Measurements from ENCODE around the gene OLFML2A. TPM values are rescaled to one million over a fixed set of nuclear protein-coding genes. Genes with fewer than 3 reads are reported as not detected.
A peak's percentile ranks its signal among the peaks of the same experiment; 100 is the strongest.

The OLFML2A gene
- total and polyA plus RNA-seq, 2 donors from 2014 or later: 5.1 to 12.2 TPM

DNA sequence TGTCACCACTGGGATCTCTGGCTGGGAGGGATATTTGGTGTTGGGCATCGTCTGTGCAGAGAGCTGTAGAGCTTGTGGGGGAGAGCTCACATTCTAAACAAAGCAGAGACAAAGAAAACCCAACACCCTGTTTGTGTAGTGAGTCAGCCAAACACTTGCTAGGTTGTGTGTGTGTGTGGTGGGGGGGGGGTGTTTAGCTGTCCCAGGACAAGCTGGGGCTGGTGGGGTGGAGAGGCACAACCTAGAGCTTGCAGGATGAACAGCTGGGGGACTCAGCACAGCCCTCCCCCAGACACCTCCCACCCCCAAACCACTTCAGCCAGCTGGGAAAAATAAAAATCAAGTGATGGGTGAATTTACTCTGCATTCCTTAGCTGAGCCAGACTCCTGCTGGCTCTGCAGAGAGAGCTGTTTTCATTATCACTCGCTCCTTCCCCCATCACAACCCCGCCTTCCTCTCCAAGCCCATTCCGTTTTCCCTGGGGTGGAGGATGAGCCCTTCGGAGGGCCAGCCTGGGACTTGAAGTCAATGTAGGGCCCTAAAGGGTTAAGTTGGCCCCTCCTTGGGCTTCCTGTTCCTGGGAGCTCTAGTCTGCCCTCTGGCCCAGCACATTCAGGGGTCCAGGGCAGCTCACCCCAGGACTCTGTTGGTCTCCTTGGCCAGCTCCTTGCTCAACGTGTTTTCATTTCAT lies 2.6 kb downstream of the OLFML2A start:
- Histone ChIP-seq H3K9ac (ENCODE audit: low read length in 3 of 3) (no peak overlapping the region), H3K4me1 (ENCODE audit: control insufficient read depth in 2 of 3, insufficient read depth in 2 of 3, low read depth in 1 of 3, low read length in 3 of 3) (peaks cover 0 to 6% (median 0%) of the 10 kb centered on the region in 3 donors), H3K27me3 (ENCODE audit: control insufficient read depth, insufficient read depth, low read length) (peaks cover 5% of the 10 kb centered on the region), H3K9me3 (ENCODE audit: control insufficient read depth in 2 of 3, insufficient read depth in 1 of 3, low read length in 3 of 3) (no peaks in the 10 kb centered on the region), H3K27ac (ENCODE audit: low read depth in 2 of 2, low read length in 2 of 2) (no peak overlapping the region), H3K36me3 (ENCODE audit: control insufficient read depth in 2 of 3, insufficient read depth in 3 of 3, low read length in 3 of 3) (no peaks in the 10 kb centered on the region), H3K4me3 (ENCODE audit: low read length in 3 of 3) (no peak overlapping the region)
- peak; percentile 56 to 92 (median 90) for DNase-seq
- FAIRE-seq: no peak
- intact Hi-C loops (cut with DNase I): loop anchor here (5.0 kb wide), 1 partner anchor 73 kb away; the partner anchor contains the start of gene WDR38
- no peak for TF ChIP-seq CTCF (IDR thresholded peaks at IDR 0.05; ENCODE audit: borderline replicate concordance, extremely low read depth, insufficient read depth)

DNA sequence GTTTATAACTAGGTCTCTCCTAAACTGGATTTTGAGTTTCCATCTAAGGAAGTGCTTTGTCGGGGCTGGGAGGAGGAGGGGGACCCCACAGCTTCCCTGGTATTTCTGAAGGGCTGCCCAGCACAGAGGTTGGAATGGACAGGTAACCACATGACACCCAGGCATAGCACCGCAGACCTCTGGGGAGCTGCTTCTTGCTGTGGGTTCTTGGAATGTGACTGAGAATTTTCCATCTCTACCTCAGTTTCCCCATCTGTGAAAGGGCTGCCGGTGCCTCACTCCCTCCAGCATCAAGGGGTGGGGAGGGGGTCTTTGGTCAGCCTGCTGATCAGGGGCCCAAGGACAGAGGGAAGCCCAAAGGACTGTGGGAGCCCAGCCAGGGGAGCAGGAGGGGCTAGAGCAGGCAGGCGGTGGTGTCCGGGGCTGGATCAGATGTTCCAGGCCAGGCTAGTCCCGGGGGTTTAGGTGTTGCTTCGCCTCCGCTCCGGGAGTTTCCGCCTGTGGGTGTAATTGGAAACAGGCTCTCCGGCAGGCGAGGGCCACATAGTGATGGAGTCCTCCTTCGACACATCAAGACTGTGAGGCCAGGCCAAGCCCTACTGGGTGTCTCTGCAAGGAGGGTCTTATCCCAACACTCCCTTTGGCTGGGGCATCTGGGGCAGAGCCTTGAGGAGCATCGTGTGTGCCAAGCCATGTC lies 3.3 kb downstream of the OLFML2A start:
- no peak overlapping the region for H3K4me3 ChIP-seq (ENCODE audit: low read length in 3 of 3)
- peak in 3 of 5 donors; percentile 22 to 60 (median 32) for DNase-seq
- peaks cover 5% of the 10 kb centered on the region for H3K27me3 ChIP-seq (ENCODE audit: control insufficient read depth, insufficient read depth, low read length)
- intact Hi-C loops (cut with DNase I): no loop called here
- no peaks in the 10 kb centered on the region for H3K36me3 ChIP-seq (ENCODE audit: control insufficient read depth in 2 of 3, insufficient read depth in 3 of 3, low read length in 3 of 3)
- no peak for TF ChIP-seq CTCF (IDR thresholded peaks at IDR 0.05; ENCODE audit: borderline replicate concordance, extremely low read depth, insufficient read depth)
- no peak overlapping the region for H3K27ac ChIP-seq (ENCODE audit: low read depth in 2 of 2, low read length in 2 of 2)
- peaks cover 0 to 6% (median 0%) of the 10 kb centered on the region in 3 donors for H3K4me1 ChIP-seq (ENCODE audit: control insufficient read depth in 2 of 3, insufficient read depth in 2 of 3, low read depth in 1 of 3, low read length in 3 of 3)
- H3K9ac ChIP-seq (ENCODE audit: low read length in 3 of 3): no peak overlapping the region
- FAIRE-seq: no peak
- H3K9me3 ChIP-seq (ENCODE audit: control insufficient read depth in 2 of 3, insufficient read depth in 1 of 3, low read length in 3 of 3): no peaks in the 10 kb centered on the region

- intact Hi-C loops (cut with DNase I): no loop called here
- Histone ChIP-seq H3K27ac (ENCODE audit: low read depth in 2 of 2, low read length in 2 of 2) (no peak overlapping the region), H3K4me1 (ENCODE audit: control insufficient read depth in 2 of 3, insufficient read depth in 2 of 3, low read depth in 1 of 3, low read length in 3 of 3) (peaks cover 0 to 6% (median 0%) of the 10 kb centered on the region in 3 donors), H3K9ac (ENCODE audit: low read length in 3 of 3) (no peak overlapping the region), H3K9me3 (ENCODE audit: control insufficient read depth in 2 of 3, insufficient read depth in 1 of 3, low read length in 3 of 3) (no peaks in the 10 kb centered on the region), H3K4me3 (ENCODE audit: low read length in 3 of 3) (no peak overlapping the region), H3K27me3 (ENCODE audit: control insufficient read depth, insufficient read depth, low read length) (peaks cover 5% of the 10 kb centered on the region), H3K36me3 (ENCODE audit: control insufficient read depth in 2 of 3, insufficient read depth in 3 of 3, low read length in 3 of 3) (no peaks in the 10 kb centered on the region)
- FAIRE-seq (no peak), DNase-seq (peak in 1 of 5 donors; percentile 29)
- no peak for TF ChIP-seq CTCF (IDR thresholded peaks at IDR 0.05; ENCODE audit: borderline replicate concordance, extremely low read depth, insufficient read depth)
Measured at GRCh38 chr9:124780757-124781151, 3.8 kb downstream of the OLFML2A start.

All from kidney (tissue), 14 donors.